GM19043 (cell line): Measurements from ENCODE around the gene PAPOLA.

ENCODE experiments used
- ATAC-seq: cut with Tn5 transposase; IDR thresholded peaks from one replicate; pipeline ENCODE4 v1.9.1; 2021; ENCODE audit warnings: low read depth; ENCODE audit not compliant: unreplicated experiment

The PAPOLA gene

DNA sequence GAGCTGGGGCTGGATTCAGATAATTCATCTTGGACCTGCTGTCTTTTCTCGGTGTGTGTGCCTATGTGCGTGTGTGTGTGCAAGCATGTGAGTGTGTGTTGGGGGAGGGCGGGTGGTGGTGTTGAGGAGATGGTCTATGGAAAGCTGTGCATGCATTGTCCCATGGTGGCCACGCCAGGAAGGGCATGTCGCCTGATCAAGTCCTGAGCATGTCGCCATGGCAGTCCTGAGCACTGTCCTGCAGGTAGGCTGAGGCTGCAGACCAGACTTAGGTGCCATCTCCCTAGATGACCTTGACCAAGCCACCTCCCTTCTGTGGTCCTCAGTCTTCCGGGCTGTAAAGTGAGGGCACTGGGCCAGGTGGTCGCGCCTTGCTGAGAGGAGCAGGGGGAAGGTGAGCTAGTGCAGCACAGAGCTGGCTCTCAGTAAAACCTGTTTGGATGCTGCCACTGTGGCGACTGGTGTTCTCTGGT is 81.4 kb downstream of the PAPOLA start:
- no peak for ATAC-seq

DNA sequence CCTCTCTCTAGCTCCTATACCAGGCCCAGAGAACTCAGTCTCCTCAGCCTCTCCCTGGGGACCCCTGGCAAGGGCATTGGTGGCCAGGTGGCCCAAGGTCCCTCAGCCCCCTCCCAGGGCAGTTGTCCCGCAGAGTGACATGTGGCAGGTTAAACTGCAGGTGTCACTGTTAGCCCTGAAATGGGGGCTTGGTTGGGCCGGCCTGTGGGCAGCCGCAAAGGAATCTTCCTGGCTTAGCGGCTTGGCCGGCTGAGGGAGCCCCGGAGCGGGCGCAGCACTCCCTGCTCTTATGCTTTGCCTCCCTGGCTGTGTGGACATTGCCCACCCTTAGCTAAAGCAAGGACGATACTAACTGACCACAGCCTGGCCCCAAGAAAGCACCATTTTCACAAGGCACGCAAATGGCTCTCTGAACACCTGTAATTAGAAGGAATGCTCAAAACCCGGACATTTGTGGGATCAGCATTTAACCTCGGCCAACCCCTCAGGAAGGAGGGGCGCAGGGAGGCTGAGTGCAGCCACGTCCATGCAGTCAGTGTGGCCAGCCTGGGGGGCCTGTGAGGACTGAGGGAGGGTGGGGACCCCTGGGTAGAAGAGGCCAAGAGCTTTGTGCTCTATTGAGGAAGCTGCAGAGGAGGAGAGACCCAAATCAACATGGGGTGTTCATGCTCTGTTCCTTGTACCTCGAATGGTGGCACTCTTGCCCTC is 82.2 kb downstream of the PAPOLA start:
- ATAC-seq = no peak

DNA sequence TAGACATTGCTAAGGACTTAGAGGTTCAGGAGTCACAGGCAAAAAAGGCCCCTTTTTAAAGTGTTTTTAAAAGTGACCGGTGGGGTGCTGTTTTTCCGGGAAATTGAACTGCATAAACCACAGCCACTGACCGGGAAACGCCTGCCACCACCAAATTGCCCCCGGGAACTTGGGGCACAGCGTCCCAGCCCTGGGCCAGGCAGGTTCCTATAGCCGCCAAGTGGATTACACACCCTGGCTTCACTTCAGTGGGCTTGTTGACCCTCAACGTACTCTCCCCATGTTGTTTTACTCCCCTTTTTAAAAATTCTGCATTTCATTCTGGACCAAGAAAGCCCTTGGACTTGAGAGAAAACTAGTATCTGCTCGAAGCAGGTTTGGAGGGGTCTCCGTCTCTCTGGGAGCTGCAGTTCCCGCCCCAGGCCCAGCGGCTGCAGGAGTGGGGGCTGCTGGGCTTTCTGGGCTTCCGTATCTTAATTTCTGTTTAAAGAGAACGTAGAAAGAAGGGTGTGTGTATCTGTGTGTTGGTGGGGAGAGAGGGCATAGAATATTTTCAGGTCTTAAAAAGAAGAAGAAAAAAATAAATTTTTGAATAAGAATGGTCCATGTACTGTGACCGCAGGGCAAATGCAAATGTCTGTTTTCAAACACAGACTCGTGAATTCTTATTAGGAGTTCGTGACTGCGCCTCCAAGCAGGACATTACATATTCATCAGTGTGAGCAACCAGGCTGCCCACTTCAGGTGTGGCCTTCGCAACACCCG is 82.9 kb downstream of the PAPOLA start:
- no peak for ATAC-seq

DNA sequence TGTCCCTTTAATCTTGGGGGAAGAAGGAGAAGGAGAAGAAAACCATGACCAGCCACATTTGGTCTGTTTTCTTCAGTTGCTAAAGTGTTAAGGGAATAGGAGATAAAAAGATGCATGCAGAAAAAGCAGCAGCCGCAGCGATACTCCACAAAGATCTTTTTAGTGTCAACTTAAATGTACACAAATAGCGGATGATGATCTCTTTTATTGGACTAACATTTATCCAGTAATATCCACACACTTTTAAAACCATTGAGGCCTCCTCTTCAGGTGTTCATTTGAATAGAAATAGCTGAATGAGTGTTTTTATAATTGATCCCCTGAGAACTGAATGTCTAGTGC is 83.5 kb downstream of the PAPOLA start:
- no peak for ATAC-seq

DNA sequence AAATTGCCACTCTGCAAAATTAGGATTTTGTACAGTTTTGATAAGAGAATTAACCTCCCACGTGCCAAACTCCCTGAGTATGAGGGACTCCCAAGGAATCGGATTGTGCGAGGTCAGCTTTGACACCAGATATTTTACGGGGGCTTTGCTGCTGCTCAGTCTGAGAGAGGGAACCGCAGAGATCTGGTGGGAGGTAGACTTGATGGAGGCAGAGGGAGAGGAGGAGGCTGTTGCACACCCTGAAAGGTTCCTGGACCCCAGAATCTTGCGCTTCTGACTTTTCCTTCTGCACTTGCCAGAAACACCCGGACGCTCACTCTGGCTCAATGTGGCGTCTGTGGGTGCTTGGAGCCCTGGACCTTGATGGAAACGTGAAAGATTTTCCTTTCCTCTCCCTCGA is 83.9 kb downstream of the PAPOLA start:
- no peak for ATAC-seq

DNA sequence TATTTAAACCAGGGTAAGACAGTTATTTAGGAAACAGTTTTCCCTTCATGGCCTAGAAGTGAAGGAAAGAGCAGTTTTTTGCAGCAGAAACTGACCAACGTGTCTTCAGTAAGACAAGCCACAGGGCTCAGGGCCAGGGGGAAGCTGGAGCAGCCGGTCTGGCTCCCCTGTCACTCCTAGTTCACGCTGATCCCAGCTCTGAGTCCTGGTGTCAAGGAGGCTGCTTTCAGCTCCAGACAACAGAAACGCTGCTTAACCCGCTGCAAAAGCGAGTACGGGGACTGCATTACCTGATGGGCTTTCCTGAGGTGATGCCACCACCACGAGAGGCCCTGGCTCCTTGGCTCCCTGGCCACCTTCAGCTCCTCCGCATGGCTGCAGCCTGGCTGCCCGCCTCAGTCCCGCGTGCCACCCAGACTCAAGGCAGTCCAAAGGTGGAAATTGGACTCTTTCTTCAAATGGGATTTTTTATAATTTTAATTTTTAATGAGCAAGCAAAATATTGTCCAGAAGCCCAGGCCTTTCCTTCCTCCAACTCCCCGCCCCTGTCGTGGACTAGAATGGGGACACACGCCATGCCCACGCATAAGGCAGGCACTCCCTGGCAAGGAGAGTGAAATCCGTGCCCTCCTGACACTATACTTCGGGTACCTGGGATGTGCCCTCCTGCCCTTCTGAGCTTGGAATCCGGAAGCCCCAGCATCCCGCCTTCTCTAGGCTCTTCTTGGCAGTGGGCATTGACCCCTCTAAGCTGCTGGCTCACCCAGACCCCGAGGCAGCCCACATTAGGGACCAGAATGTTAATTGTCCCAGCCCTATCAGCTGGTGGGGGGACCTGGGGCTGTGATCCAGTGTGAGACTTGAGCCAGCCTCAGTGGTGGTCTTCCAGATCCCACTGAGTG is 85.0 kb downstream of the PAPOLA start:
- ATAC-seq = no peak

DNA sequence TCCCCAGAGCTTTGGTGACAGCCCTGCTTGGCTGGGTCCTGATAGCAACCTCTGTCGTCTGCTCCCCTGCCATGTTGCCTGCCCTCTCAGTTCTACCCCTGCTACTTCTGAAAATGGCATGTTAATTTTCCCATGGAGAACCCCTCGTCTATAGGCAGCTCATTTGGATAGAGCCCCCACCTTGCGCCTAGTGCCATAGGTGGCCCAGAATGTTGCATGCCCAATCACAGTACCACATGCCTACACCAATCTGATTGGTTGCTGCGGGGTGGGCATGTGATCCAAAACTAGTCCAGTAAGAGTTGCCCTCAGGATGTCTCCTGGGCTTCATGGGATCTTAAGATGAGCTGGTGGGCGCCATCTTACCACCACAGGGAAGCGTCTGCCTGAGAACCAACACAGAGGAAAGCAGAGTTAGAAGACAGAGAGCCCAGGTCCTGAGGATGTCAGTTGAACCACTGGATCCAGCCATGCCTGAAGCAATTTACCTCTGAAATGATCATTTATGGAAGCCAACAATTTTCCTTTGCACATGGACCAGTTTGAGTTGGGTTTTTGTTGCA is 85.7 kb downstream of the PAPOLA start:
- ATAC-seq = no peak

DNA sequence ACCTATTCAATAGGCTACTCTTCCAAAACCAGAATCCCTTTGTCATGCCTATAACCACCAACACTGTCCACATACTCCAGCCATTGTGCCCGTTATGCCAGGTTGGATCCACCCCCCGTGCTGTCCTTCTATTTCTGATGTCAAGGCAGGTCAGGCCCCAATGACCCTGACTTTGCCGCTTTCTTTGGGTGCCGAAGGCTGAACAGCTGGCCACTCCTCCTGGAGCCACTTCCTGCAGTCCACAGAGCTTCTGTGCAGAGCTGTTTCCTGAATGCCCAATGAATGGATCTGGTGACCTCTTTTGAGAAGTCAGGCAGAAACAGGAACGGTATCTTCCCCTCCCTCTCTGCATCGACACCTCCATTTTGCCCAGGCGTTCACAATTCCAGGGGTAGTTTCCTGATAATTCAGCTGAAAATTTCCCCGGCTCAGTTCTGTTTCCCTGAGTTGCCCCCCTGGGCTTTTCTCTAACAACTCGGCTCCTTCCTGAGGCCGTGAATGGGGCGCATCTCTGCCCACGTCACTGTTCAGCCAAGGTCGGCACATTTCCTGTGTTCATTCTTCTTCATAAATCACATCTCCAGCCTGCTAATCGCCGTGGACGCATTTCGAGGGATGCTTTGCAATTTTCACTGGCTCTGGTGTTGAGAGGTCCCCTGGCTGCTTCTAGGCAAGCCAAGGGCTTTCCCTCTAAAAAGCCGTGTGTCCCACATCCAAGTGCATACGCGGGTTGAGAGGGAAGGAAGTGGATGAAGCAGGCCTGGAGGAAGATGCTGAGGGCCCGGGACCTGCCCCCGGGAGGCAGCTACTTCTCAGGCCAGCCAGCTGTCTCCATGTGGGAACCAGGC is 86.5 kb downstream of the PAPOLA start:
- no peak for ATAC-seq

DNA sequence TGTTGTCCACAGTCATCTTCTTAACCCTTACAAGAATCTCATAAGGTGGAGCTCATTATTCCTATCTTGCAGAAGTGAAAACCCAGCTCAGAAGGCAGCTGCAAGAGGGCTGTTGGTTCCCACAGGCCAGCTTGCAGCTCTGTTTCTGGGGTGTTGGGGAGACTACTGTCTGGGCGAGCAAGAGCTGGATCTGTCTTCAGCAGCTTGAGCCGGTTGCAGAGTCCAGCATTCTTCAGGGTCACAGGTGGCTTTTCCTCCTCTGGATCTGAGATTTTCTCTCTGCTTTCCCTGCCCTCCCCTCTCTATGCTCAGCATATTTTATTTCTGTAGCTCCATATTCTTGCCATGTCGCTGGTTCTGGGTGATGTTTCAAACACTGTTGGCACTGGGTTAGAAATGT is 87.4 kb downstream of the PAPOLA start:
- no peak for ATAC-seq

DNA sequence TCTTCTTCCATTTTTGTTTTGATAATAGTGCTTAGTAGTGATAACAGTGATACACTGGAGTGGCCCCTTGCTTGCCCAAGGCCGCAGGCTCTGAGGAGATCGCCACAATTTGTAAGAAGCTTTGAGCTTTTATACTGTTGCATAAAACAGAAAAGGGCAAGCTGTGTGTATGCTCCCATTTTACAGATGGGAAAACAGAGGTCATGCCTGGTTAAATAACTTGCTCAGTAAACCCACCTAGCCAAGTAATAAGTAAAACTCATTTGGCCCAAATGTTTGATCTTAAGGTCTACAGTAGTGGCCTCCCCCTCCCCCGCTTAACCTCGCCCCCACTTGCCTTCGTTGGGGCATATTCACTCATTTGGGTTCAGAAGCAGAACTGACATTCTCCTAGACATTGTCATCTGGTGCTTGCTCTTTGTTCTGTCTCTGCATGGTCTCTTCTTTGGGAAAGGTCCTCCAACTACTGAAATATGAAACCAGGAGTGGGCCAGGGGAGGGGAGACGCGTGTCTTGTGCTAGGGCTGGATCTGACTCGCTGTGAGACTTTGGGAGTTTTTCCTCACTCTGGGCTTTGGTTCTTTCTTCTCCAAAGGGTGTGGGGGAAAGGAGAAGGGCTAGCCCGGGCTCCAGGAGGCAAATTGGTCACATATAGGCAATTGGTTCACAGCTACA is 88.1 kb downstream of the PAPOLA start:
- ATAC-seq = no peak

DNA sequence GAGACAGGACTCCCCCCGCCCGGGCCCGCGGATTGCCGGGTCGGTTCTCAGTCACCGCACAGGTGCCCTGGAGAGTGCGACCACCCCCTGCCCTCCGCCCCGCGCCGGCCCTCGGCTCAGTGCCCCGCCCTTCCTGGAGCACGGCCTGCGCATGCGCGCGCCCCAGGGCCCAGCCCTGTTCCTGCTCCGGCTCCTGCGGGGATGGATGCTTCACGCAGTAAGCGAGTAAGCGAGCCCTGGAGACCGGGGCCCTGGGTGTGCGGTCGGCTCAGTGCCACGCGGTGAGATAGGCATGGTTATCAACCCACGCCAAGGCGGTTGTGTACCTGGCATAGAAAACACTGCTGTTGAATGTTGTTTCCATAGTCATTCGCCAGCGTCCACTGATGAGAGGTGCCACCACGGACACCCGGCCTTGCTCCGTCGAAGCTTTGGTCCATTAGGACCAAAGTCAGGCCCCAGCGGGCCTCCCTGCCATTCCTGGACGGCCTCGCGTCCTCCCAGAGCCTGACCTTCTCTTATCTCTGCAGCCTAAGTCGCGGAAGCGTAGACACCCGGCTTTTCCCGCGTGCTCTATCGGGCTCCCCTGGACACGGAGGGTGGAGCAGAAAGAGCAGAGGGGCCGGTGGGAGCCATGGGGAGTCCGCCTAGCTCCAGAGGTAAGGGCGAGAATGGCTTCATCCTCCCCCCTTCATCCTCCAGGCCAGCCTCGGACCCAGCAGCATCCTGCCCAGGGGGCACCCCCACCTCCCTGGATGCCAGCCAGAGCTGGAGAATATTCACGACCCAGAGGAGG is 90.6 kb downstream of the PAPOLA start:
- ATAC-seq = peak; percentile 75

DNA sequence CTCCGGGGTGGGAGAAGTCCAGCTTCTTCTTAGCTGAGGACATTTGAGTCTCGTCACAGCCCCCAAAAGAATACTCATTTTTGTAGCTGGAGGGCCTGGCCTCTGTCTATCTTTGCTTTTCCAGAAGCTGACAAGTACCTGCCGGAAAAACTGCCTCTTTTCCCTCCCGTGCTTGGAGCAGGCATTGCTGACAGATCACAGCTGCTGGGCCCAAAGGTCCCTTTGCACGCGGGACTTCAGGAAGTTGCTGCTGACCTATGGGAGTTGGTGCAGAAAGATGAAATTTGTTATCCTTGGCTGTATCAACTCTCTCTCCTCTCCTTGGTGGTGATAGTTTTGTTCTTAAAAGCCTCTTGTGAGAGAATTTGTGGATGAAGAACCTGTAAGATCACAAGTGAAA is 92.8 kb downstream of the PAPOLA start:
- ATAC-seq = no peak

DNA sequence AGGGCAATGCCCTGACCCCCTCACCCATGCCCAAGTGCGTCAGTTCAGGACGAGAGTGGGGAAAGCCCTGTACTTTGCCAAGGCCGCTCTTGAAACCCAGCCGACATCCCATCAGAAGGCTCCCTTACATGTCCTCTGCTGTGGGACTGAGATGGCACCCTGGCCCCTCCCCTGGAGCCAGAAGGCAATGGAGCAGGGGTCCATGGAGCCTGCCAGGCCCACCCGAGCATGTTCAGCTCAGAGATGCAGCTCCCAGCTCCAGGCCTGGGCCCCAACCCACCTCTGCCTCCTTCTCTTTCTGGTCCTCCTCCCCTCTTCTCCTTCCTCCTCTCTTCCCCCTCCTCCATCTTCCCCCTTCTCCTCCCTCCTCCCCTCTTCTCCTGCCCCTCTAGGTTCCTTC is 95.5 kb downstream of the PAPOLA start:
- no peak for ATAC-seq

DNA sequence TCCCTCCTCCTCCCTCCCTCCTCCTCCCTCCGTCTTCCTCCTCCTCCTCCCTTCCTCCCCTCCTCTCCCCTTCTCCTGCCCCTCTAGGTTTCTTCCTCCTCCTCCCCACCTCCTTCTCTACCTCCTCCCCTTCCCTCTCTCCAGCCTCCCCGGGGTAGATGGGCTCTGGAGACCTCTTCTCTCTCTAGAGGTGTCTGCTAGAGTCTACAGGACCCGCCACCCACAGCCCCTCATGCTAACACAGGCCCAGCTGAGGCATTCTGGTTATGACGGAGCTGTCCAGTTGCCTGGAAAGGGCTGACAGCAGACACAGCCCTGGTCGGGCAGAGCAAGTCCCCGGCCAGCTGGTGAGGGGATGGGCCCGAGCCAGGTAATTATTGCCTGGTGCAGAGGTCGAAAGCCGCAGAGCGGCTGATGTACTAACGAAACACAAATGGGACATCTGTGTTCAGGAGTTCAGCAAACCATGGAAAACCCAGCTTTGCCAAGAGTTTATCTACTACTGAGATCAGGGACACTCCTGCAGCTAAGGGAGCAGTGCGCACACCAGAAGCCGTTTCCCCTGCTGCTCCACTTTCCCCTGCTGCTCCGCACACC is 96.2 kb downstream of the PAPOLA start:
- no peak for ATAC-seq

DNA sequence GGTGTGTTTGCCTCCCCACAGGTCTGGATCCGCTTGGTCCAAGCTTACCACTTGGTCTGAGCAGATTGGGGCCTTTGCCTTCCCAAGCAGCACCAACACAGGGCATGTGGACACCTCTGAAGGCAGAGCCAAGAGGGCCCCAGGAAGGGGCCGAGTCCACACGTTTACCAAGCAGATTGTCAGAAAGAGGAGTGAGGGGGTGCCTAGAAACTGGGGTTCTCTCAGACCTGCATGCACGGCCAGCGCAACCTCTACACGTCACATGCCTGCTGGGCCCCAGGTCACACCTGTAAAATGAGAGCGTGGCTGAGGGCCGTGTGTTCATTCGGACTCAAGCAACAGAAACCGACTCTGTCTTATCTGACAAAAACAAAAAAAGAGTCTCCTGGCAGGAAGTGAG is 96.9 kb downstream of the PAPOLA start:
- no peak for ATAC-seq

DNA sequence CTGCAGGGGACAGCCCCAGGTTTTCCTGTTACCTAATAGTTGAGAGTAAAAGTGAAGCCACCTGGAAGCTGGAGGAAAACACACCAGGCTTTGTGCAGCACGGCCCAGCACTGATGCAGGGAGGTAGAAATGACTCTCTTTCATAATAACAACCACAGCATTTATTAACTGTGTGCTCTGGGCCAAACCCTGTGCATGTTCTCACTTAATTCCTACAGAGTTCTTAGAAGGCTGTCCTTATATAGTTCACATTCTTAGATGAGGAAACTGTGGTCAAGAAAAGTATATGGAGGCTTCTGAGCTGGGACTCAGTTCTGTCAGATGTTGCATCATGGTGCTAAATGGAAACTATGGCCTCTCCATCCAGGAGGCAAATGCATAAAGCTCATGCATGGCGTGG is 100.0 kb downstream of the PAPOLA start:
- ATAC-seq = no peak

DNA sequence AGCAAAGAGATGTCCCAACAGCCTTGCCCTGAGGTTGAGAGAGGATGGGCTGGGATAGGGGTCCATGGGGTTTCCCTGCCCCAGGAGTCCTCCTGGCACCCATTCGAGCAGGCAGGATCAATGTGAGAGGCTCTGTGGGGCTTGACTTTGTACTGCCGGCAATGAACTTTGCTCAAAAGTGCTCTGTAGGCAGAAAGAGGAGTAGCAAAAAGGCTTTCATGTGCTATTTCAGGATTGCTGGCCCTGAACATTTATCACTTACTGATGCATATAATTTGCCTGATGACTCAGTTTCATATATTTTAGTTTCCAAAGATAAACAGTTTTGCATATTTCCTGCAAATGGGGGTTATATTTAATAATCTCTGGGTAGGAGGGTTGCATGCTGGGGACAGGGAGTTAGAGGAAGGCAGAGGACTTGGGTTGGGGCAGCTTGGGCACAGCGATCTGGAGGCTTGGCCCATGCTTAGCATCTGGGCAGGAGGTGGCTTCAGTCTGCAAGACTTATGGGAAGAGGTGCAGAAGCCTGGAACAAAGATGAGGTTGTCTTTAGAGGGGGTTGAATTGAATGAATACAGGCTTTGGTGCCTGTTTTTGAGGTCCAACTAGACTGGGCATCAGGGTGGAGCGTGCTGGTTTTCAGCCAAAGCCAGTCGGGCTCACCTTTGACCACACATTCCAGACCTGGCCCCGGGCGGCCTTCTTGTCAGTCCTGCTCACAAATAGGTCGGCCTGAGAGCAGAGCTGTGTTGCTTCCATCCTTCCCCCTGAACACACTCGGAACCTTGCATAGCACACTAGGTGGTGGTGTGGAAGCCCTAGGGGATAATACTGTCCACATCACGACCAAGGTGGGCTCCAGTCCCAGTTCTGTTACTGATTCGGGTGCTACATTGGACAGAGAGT is 101.4 kb downstream of the PAPOLA start:
- no peak for ATAC-seq
